Common myeloid progenitor, CD34-positive (primary cell): ENCODE measurements around the gene ZKSCAN1.

Source experiments
- CTCF ChIA-PET: fragments of 350-600 bp; sonication (Branson Sonifier 250); formaldehyde crosslinking; loops from one replicate; lab custom pipeline; 2021; ENCODE audit warnings: antibody characterized with exemption; lab: Charles Lee
- POLR2A ChIA-PET: fragments of 350-600 bp; sonication (Branson Sonifier 250); formaldehyde crosslinking; loops from one replicate; lab custom pipeline; 2021; ENCODE audit warnings: antibody characterized with exemption; lab: Charles Lee
- DNase-seq, 3 donors: peaks; one replicate each; pipeline versions ENCODE4 v3.0.0 to v3.0.0-alpha.2; 2013
- H3K27ac ChIP-seq, 2 experiments: 1 replicate in 1 of 2; 2 replicates in 1 of 2; pipeline ENCODE4 v1.7.0; 2013; ENCODE audit warnings: inconsistent platforms in 2 of 2, low read length in 2 of 2, mild to moderate bottlenecking in 2 of 2, low read depth in 1 of 2, moderate library complexity in 1 of 2; ENCODE audit not compliant: severe bottlenecking in 2 of 2, insufficient read depth in 1 of 2, poor library complexity in 1 of 2
- H3K27me3 ChIP-seq, 5 experiments: replicated peaks in 2 of 5; 1 replicate in 3 of 5; 2 replicates in 2 of 5; pipeline versions ENCODE4 v1.6.1 to v1.7.0; 2013; ENCODE audit warnings: low read length in 4 of 5, mild to moderate bottlenecking in 2 of 5, moderate library complexity in 2 of 5, inconsistent platforms in 1 of 5; ENCODE audit not compliant: insufficient read depth in 5 of 5, control insufficient read depth in 4 of 5
- H3K36me3 ChIP-seq, 4 experiments: 1 replicate in 2 of 4; 2 replicates in 2 of 4; pipeline versions ENCODE4 v1.6.1 to v1.7.0; 2013; ENCODE audit warnings: low read length in 3 of 4, control low read depth in 1 of 4, mild to moderate bottlenecking in 1 of 4; ENCODE audit not compliant: control insufficient read depth in 4 of 4, insufficient read depth in 4 of 4
- H3K4me1 ChIP-seq, 4 experiments: 1 replicate in 3 of 4; 2 replicates in 1 of 4; pipeline versions ENCODE4 v1.6.1 to v1.7.1; 2013; ENCODE audit warnings: low read length in 3 of 4, mild to moderate bottlenecking in 3 of 4, control low read depth in 1 of 4, inconsistent platforms in 1 of 4, moderate library complexity in 1 of 4; ENCODE audit not compliant: control insufficient read depth in 4 of 4, insufficient read depth in 4 of 4; ENCODE audit errors: control extremely low read depth in 1 of 4
- H3K4me3 ChIP-seq, 7 experiments: 1 replicate in 4 of 7; 2 replicates in 3 of 7; pipeline versions ENCODE4 v1.5.1 to v1.7.0; 2013; ENCODE audit warnings: mild to moderate bottlenecking in 7 of 7, low read length in 6 of 7, moderate library complexity in 6 of 7, inconsistent platforms in 2 of 7, low read depth in 2 of 7, control low read depth in 1 of 7; ENCODE audit not compliant: insufficient read depth in 4 of 7, control insufficient read depth in 1 of 7; ENCODE audit errors: extremely low read depth in 1 of 7
- H3K9me3 ChIP-seq, 5 experiments: 1 replicate in 4 of 5; 2 replicates in 1 of 5; pipeline versions ENCODE4 v1.6.1 to v1.7.1; 2013; ENCODE audit warnings: low read length in 4 of 5, mild to moderate bottlenecking in 2 of 5, inconsistent platforms in 1 of 5, low read depth in 1 of 5, moderate library complexity in 1 of 5; ENCODE audit not compliant: control insufficient read depth in 4 of 5, insufficient read depth in 2 of 5; ENCODE audit errors: control extremely low read depth in 1 of 5
- WGBS: methylation state at CpG from one replicate; pipeline ENCODE4 v1.1.5; 2013; ENCODE audit not compliant: insufficient coverage; 5-methylcytosine and 5-hydroxymethylcytosine counted together

ZKSCAN1 gene

GRCh38 chr7:100057006-100057405, 41.6 kb downstream of the ZKSCAN1 start:
- Histone ChIP-seq H3K4me1 (no peaks in the 10 kb centered on the region), H3K27me3 (no peaks in the 10 kb centered on the region), H3K9me3 (no peaks in the 10 kb centered on the region), H3K27ac (no peak overlapping the region), H3K4me3 (no peak overlapping the region), H3K36me3 (peaks cover 14 to 44% (median 29%) of the 10 kb centered on the region in 4 experiments)
- no peak for DNase-seq
- ChIA-PET CTCF (interaction anchor here (1.0 to 17.5 kb wide), 2 partner anchors 55 to 64 kb away, joined by 4 to 258 read pairs; no protein-coding TSS in a partner anchor), POLR2A (no interaction called here)
- 100% methylated on average over 10 of the region's 10 CpGs for WGBS

- peaks cover 17 to 59% (median 38%) of the 10 kb centered on the region in 4 experiments for H3K36me3 ChIP-seq
- H3K9me3 ChIP-seq = no peaks in the 10 kb centered on the region
- H3K27me3 ChIP-seq = no peaks in the 10 kb centered on the region
- peak in 1 of 3 donors; percentile 36 for DNase-seq
- ChIA-PET CTCF (interaction anchor here (0.8 to 17.5 kb wide), 6 partner anchors 12 to 151 kb away, joined by 3 to 258 read pairs (median 4); no protein-coding TSS in a partner anchor), POLR2A (no interaction called here)
- no peak overlapping the region for H3K4me3 ChIP-seq
- H3K27ac ChIP-seq = no peak overlapping the region
- no peaks in the 10 kb centered on the region for H3K4me1 ChIP-seq
- WGBS = 94% methylated on average over 4 of the region's 5 CpGs
Observed at GRCh38 chr7:100059251-100059739, 43.9 kb downstream of the ZKSCAN1 start.

- Histone ChIP-seq H3K27ac (no peak overlapping the region), H3K4me1 (no peaks in the 10 kb centered on the region), H3K27me3 (no peaks in the 10 kb centered on the region), H3K36me3 (peaks cover 18 to 73% (median 42%) of the 10 kb centered on the region in 4 experiments), H3K9me3 (no peaks in the 10 kb centered on the region), H3K4me3 (no peak overlapping the region)
- 96% methylated on average over 11 of the region's 11 CpGs for WGBS
- CTCF ChIA-PET = interaction anchor here (1.2 to 17.5 kb wide), 6 partner anchors 9 to 147 kb away, joined by 3 to 258 read pairs (median 6); no protein-coding TSS in a partner anchor
- DNase-seq = peak in 1 of 3 donors; percentile 44
- POLR2A ChIA-PET = interaction anchor here (0.6 kb wide), 1 partner anchor 70 kb away, joined by 4 read pairs; no protein-coding TSS in a partner anchor
Observed at GRCh38 chr7:100061518-100062193, 46.3 kb downstream of the ZKSCAN1 start.

- CTCF ChIA-PET = interaction anchor here (0.8 to 17.5 kb wide), 9 partner anchors 8 to 149 kb away, joined by 3 to 258 read pairs (median 4); partner anchors contain the start of gene ZSCAN21
- no peak overlapping the region for H3K27ac ChIP-seq
- H3K27me3 ChIP-seq = no peaks in the 10 kb centered on the region
- 100% methylated on average over 3 of the region's 4 CpGs for WGBS
- no peaks in the 10 kb centered on the region for H3K9me3 ChIP-seq
- no peaks in the 10 kb centered on the region for H3K4me1 ChIP-seq
- POLR2A ChIA-PET = interaction anchor here (0.6 kb wide), 2 partner anchors 19 to 25 kb away, joined by 4 to 6 read pairs; no protein-coding TSS in a partner anchor
- no peak for DNase-seq
- H3K4me3 ChIP-seq = no peak overlapping the region
- peaks cover 12 to 62% (median 34%) of the 10 kb centered on the region in 4 experiments for H3K36me3 ChIP-seq
Observed at GRCh38 chr7:100063376-100063775, 48.0 kb downstream of the ZKSCAN1 start.

- CTCF ChIA-PET = interaction anchor here (0.8 to 17.5 kb wide), 10 partner anchors 9 to 150 kb away, joined by 3 to 258 read pairs (median 4); partner anchors contain the start of gene ZSCAN21
Observed at GRCh38 chr7:100064162-100064561, 48.8 kb downstream of the ZKSCAN1 start.

GRCh38 chr7:100065452-100066186, 50.2 kb downstream of the ZKSCAN1 start:
- ChIA-PET CTCF (interaction anchor here (1.0 to 2.0 kb wide), 3 partner anchors 10 to 73 kb away, joined by 3 to 6 read pairs (median 4); no protein-coding TSS in a partner anchor), POLR2A (interaction anchor here (0.6 kb wide), 1 partner anchor 9 kb away, joined by 4 read pairs; no protein-coding TSS in a partner anchor)
- no peaks in the 10 kb centered on the region for H3K4me1 ChIP-seq
- no peak overlapping the region for H3K4me3 ChIP-seq
- peaks cover 15 to 65% (median 38%) of the 10 kb centered on the region in 4 experiments for H3K36me3 ChIP-seq
- 98% methylated on average over 6 of the region's 8 CpGs for WGBS
- H3K9me3 ChIP-seq = peaks cover 2 to 12% (median 8%) of the 10 kb centered on the region in 5 experiments
- H3K27me3 ChIP-seq = no peaks in the 10 kb centered on the region
- no peak overlapping the region for H3K27ac ChIP-seq
- DNase-seq = peak in 1 of 3 donors; percentile 50

More at GRCh38 chr7:100064162-100064561, 48.8 kb downstream of the ZKSCAN1 start:
- no peak overlapping the region for H3K4me3 ChIP-seq
- DNase-seq = no peak
- no peak overlapping the region for H3K27ac ChIP-seq
- no peaks in the 10 kb centered on the region for H3K9me3 ChIP-seq
- POLR2A ChIA-PET = interaction anchor here (0.6 kb wide), 2 partner anchors 18 to 26 kb away, joined by 4 to 6 read pairs; no protein-coding TSS in a partner anchor
- 98% methylated on average over 8 of the region's 9 CpGs for WGBS
- peaks cover 10 to 60% (median 30%) of the 10 kb centered on the region in 4 experiments for H3K36me3 ChIP-seq
- H3K27me3 ChIP-seq = no peaks in the 10 kb centered on the region
- H3K4me1 ChIP-seq = no peaks in the 10 kb centered on the region
